ENCODE results near the gene C1orf105. TPM values are rescaled to one million over a fixed set of nuclear protein-coding genes. Genes with fewer than 3 reads are reported as not detected.

The C1orf105 gene
- total and polyA plus RNA-seq, 2 donors from 2014 or later: not detected

DNA sequence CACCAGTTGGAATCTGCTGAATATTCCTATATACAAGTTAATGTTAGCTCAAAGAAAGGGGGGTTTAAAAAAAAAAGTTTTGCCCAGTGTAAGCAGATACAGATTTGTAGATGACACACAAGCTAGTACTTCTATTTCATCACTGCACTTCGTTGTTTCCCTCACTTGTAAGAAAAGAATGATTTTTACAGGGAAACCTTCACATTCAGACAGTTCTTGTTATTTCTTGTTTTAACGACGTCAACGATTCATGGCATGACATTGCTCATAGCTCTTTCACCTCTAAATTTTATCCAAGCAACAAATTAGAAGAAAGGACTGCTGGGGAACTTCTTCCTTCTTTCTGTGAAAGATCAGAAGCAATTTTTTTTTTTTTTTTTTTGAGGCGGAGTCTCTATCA lies 25.7 kb upstream of the C1orf105 start:
- Histone ChIP-seq H3K4me3 (ENCODE audit: low read length in 3 of 3) (no peak overlapping the region), H3K9me3 (ENCODE audit: control insufficient read depth in 2 of 3, insufficient read depth in 1 of 3, low read length in 3 of 3) (no peaks in the 10 kb centered on the region), H3K36me3 (ENCODE audit: control insufficient read depth in 2 of 3, insufficient read depth in 3 of 3, low read length in 3 of 3) (no peaks in the 10 kb centered on the region), H3K4me1 (ENCODE audit: control insufficient read depth in 2 of 3, insufficient read depth in 2 of 3, low read depth in 1 of 3, low read length in 3 of 3) (peaks cover 13 to 33% (median 14%) of the 10 kb centered on the region in 3 donors), H3K27me3 (ENCODE audit: control insufficient read depth, insufficient read depth, low read length) (no peaks in the 10 kb centered on the region), H3K9ac (ENCODE audit: low read length in 3 of 3) (no peak overlapping the region), H3K27ac (ENCODE audit: low read depth in 2 of 2, low read length in 2 of 2) (peak overlapping the region in 1 of 2 donors; percentile 69)
- intact Hi-C loops (cut with DNase I): no loop called here
- no peak for FAIRE-seq
- TF ChIP-seq, protein P1, sequence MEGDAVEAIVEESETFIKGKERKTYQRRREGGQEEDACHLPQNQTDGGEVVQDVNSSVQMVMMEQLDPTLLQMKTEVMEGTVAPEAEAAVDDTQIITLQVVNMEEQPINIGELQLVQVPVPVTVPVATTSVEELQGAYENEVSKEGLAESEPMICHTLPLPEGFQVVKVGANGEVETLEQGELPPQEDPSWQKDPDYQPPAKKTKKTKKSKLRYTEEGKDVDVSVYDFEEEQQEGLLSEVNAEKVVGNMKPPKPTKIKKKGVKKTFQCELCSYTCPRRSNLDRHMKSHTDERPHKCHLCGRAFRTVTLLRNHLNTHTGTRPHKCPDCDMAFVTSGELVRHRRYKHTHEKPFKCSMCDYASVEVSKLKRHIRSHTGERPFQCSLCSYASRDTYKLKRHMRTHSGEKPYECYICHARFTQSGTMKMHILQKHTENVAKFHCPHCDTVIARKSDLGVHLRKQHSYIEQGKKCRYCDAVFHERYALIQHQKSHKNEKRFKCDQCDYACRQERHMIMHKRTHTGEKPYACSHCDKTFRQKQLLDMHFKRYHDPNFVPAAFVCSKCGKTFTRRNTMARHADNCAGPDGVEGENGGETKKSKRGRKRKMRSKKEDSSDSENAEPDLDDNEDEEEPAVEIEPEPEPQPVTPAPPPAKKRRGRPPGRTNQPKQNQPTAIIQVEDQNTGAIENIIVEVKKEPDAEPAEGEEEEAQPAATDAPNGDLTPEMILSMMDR (IDR thresholded peaks at IDR 0.05; ENCODE audit: borderline replicate concordance, extremely low read depth, insufficient read depth): no peak
- DNase-seq: no peak

DNA sequence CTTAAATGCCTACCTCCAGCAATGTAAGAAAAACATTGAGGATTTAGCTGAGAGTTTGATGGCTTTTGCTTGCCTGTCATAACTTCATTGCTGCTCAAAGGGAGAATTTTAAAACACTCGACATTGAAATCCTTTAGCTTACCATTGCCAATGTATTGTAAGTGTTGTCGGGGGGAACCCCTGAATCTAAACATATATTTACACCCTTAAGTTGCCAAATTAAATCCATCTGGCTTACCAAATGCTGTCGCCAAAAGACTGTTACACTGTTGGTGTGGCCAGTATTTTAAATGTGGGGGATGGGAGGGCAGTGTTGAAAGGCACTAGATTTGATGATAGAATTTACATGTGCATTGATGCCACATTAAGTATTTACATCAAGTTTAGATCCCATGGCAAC lies 24.9 kb upstream of the C1orf105 start:
- no peak overlapping the region for H3K4me3 ChIP-seq (ENCODE audit: low read length in 3 of 3)
- no peak overlapping the region for H3K9ac ChIP-seq (ENCODE audit: low read length in 3 of 3)
- H3K27me3 ChIP-seq (ENCODE audit: control insufficient read depth, insufficient read depth, low read length): no peaks in the 10 kb centered on the region
- no peaks in the 10 kb centered on the region for H3K36me3 ChIP-seq (ENCODE audit: control insufficient read depth in 2 of 3, insufficient read depth in 3 of 3, low read length in 3 of 3)
- H3K9me3 ChIP-seq (ENCODE audit: control insufficient read depth in 2 of 3, insufficient read depth in 1 of 3, low read length in 3 of 3): no peaks in the 10 kb centered on the region
- intact Hi-C loops (cut with DNase I): no loop called here
- TF ChIP-seq, protein P1 (IDR thresholded peaks at IDR 0.05; ENCODE audit: borderline replicate concordance, extremely low read depth, insufficient read depth): no peak
- H3K27ac ChIP-seq (ENCODE audit: low read depth in 2 of 2, low read length in 2 of 2): no peak overlapping the region
- H3K4me1 ChIP-seq (ENCODE audit: control insufficient read depth in 2 of 3, insufficient read depth in 2 of 3, low read depth in 1 of 3, low read length in 3 of 3): peaks cover 9 to 25% (median 11%) of the 10 kb centered on the region in 3 donors
- FAIRE-seq (no peak), DNase-seq (no peak)

DNA sequence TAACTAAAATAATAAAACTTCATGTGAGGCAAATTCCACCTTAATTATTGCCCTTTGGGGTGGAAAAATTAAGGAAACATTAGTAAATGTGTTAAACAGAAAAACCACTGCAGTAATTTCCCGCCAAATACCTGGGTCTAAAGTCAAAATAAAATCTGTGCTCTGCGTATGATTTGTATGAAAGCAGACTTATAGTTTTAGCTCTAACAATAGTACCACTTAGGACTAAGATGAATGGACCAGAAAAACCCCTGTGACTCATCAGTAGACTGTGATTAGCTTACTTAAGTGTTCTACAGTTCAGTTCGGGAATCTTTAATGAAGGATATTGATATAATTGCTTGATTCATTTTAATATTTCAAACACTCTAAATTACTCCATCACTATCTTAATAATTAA lies 23.3 kb upstream of the C1orf105 start:
- Histone ChIP-seq H3K4me1 (ENCODE audit: control insufficient read depth in 2 of 3, insufficient read depth in 2 of 3, low read depth in 1 of 3, low read length in 3 of 3) (peaks cover 3 to 16% (median 8%) of the 10 kb centered on the region in 3 donors), H3K27me3 (ENCODE audit: control insufficient read depth, insufficient read depth, low read length) (no peaks in the 10 kb centered on the region), H3K4me3 (ENCODE audit: low read length in 3 of 3) (no peak overlapping the region), H3K9me3 (ENCODE audit: control insufficient read depth in 2 of 3, insufficient read depth in 1 of 3, low read length in 3 of 3) (no peaks in the 10 kb centered on the region), H3K9ac (ENCODE audit: low read length in 3 of 3) (no peak overlapping the region), H3K27ac (ENCODE audit: low read depth in 2 of 2, low read length in 2 of 2) (no peak overlapping the region), H3K36me3 (ENCODE audit: control insufficient read depth in 2 of 3, insufficient read depth in 3 of 3, low read length in 3 of 3) (no peaks in the 10 kb centered on the region)
- FAIRE-seq (no peak), DNase-seq (no peak)
- TF ChIP-seq, protein P1 (IDR thresholded peaks at IDR 0.05; ENCODE audit: borderline replicate concordance, extremely low read depth, insufficient read depth): no peak
- intact Hi-C loops (cut with DNase I): no loop called here

DNA sequence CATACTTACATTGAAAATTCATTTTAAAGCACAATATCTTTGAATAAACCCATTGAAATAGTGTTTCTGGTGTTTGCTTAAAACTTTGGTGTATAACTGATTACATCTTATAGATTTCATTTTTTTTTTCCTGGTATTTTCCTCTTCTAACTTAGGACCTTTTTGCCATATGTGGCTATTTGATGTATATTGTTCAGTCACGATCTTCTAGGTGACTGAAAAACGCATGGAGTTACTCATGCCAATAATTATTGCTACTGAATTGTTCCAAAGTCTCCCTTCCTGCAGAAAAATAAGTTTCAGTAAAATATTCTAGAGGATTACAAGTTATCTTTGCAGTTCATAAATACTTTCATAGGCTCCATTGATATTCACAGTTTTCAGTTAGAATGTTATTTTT lies 22.9 kb upstream of the C1orf105 start:
- Histone ChIP-seq H3K4me1 (ENCODE audit: control insufficient read depth in 2 of 3, insufficient read depth in 2 of 3, low read depth in 1 of 3, low read length in 3 of 3) (peaks cover 3 to 16% (median 8%) of the 10 kb centered on the region in 3 donors), H3K9ac (ENCODE audit: low read length in 3 of 3) (no peak overlapping the region), H3K27ac (ENCODE audit: low read depth in 2 of 2, low read length in 2 of 2) (no peak overlapping the region), H3K4me3 (ENCODE audit: low read length in 3 of 3) (no peak overlapping the region), H3K27me3 (ENCODE audit: control insufficient read depth, insufficient read depth, low read length) (no peaks in the 10 kb centered on the region), H3K9me3 (ENCODE audit: control insufficient read depth in 2 of 3, insufficient read depth in 1 of 3, low read length in 3 of 3) (no peaks in the 10 kb centered on the region), H3K36me3 (ENCODE audit: control insufficient read depth in 2 of 3, insufficient read depth in 3 of 3, low read length in 3 of 3) (no peaks in the 10 kb centered on the region)
- no peak for FAIRE-seq
- TF ChIP-seq, protein P1 (IDR thresholded peaks at IDR 0.05; ENCODE audit: borderline replicate concordance, extremely low read depth, insufficient read depth): no peak
- DNase-seq: no peak
- intact Hi-C loops (cut with DNase I): no loop called here
